Hippocampal formation (tissue), 2 donors: ENCODE results near the gene KRTAP1-4.
"Not testable (repeated sequence)": the region's sequence is repeated elsewhere in the genome, so short reads cannot be mapped to it uniquely, and the experiment has no call there.

Source experiments
- DNase-seq, 2 donors: peaks; one replicate each; lab custom pipeline; 2025; lab: John Stamatoyannopoulos, UW

The KRTAP1-4 gene

GRCh38 chr17:41048441-41048840 is 18.4 kb upstream of the KRTAP1-4 start:
- DNase-seq: no peak

GRCh38 chr17:41046735-41047465 is 16.9 kb upstream of the KRTAP1-4 start, which contains the start of gene KRTAP2-1:
TSS of gene KRTAP2-1 (minus strand) at chr17:41047316. CDS start at chr17:41047267, 49 bp downstream.
- DNase-seq: not testable (repeated sequence)

GRCh38 chr17:41042953-41043352 is 13.0 kb upstream of the KRTAP1-4 start:
- no peak for DNase-seq

GRCh38 chr17:41040783-41041571 is 11.0 kb upstream of the KRTAP1-4 start, which contains the start of gene KRTAP1-1:
TSS of gene KRTAP1-1 (minus strand) at chr17:41041450. CDS start at chr17:41041397, 53 bp downstream.
- not testable (repeated sequence) for DNase-seq

DNA sequence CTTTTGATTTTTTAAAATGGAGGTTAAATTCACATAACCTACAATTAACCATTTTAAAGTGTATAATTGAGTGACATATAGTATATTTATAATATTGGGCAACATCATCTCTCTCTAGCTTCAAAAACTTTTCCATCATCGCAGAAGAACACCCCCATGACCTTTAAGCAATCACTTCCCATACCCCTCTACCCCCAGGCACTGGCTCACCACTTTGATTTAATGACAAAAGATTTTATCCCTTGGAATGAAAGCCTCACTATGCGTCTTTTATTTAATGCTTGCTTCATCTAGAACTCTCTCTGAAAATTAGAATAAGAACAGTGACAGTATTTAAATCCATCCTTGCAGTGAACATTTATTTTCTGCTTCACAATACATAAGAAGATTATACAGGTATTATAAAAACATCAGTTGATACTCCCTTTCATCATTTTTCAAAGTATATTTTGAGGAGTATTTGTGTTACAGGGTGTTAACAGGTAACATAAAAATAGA is 7.9 kb upstream of the KRTAP1-4 start:
- DNase-seq: no peak

GRCh38 chr17:41034346-41034935 is 4.4 kb upstream of the KRTAP1-4 start, which contains the start of gene KRTAP1-3:
TSS of gene KRTAP1-3 (minus strand) at chr17:41034874. CDS start at chr17:41034821, 53 bp downstream.
- DNase-seq: not testable (repeated sequence)

DNA sequence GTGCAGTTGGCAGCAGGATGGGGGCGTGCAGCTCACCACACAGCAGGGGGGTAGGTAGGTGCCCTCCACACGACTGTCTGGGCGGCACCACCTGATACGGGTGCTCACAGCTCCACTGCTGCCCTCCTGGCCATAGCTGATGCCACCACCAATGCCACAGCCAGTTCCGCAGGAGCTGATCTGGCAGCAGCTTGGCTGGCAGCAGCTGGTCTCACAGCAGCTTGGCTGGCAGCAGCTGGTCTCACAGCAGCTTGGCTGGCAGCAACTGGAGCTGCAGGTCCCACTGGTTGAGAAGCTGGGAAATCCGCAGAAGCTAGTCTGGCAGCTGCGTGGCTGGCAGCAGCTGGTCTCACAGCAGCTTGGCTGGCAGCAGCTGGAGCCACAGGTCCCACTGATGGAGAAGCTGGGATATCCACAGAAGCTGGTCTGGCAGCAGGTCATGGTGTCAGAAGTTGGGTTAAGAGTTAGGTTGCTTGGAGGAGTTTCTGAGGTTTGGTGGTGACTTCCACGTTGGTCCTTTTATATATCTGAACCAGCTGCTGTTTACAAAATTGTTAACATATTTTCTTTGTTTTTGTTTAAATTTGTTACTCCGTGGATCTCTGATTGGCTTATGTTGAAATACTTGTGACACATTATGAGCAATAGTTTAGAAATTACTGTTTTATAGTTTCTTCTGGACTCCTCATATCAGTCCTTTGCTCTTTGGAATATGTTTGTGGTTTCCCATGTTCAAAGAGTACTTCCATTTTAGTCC is 3.1 kb downstream of the KRTAP1-4 start, which contains the start of gene KRTAP1-5:
Gene KRTAP1-5 (minus strand): TSS at position 494 of the 757 bp plus-strand sequence. CDS start 53 bp downstream, at position 441.
- DNase-seq: no peak

GRCh38 chr17:41024697-41025096 is 5.3 kb downstream of the KRTAP1-4 start:
- no peak for DNase-seq

DNA sequence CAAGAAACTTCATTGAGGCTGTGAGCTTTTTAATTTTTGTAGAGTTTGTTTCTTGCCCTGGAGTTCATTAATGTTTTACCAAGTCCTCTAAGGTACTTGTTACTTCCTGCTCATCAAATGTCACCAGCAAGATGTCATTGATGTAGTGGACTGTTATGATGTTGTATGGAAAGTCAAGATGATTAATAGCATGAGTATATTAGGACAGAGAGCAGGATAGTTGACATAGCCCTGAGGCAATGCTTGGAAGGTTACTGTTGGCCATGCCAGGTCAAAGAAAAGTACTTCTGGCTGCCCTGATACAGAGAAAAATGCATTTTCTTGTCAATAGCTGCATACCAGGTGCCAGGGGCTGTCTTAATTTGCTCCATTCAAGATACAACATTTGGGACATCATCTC is 9.7 kb downstream of the KRTAP1-4 start:
- DNase-seq: no peak

- no peak for DNase-seq
These were observed 10.6 kb downstream of the KRTAP1-4 start for GRCh38 chr17:41019415-41019814.

DNA sequence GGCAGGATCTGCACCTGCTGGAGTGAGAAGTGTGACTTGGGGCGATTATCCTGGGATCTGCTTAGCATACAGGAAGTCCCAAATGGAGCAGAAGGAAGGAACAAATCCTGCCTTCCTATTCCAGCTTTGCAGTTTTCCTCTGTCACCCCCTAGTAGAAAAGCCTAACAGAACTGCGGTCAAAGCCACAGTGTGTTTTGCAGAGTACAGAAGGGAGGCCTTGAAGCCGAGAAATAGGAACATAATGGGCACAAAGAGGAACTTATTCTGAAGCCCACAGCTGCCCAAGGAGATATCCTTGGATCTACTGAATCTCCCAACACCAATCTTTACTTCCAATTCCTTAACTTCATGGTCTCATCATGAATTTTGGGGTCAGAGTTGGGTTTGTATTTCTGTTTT is 11.5 kb downstream of the KRTAP1-4 start:
- no peak for DNase-seq

DNA sequence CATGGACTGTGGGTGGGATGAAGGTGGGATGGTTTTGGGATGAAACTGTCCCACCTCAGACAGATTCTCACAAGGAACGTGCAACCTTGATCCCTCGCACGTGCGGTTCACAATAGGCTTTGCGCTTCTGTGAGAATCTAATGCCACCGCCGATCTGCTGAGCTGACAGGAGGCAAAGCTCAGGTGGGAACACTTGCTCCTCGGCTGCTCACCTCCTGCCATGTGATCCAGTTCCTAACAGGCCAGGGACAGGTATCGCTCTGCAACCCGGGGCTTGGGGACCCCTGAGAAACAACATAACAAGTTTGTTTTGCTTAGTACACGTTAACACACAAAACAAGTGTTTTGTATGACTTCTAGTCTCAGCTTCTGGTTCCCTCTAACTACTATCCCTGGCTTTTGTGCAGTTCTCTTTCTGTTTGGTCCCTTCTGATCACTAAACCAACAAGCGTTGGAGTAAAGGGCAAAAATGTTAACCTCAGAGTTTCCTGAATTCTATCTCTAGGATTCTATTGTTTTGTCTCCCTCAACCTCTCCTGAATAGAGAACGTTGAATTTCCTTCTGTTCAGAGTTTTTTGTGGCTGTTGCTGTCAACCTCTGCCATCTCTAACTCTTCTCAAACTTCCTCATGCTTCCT is 13.3 kb downstream of the KRTAP1-4 start:
- DNase-seq: no peak

DNA sequence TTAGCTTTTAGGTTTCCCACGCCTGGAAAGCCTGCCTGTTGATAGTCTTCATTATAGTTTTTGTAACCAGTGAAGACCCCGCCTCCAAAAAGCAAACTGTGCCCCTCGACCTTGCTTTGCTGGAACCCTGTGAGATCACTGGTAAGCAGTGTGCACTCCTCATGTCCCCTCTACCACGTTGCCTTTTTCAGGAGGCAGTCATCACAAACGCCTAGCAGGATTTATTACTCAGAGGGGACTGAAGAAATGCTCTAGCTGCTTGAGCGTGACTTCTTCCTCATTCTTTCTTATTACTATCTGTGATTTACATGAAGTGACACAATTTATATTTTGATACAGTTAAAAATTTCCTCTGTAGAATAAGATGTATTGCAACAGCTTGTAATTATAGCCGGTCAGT is 14.5 kb downstream of the KRTAP1-4 start:
- DNase-seq: no peak

DNA sequence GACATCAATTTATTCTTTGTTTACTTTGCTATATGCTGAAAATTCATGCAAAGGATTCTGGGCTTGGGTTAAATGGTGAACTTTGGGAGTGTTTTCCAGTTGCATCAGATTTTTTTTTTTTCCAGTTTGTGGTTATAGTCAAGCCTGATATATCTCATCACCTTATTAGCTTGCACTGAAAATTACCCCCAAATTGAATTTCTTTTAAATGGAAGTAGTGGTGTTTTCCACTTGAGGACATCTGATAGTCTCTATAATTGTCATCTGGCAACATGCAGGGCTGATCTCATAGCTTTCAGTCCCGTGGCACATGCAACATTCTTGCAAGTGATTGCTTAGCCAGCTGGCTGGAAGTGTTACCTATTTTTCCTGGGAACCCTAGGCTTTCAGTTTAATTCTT is 16.4 kb downstream of the KRTAP1-4 start:
- no peak for DNase-seq

DNA sequence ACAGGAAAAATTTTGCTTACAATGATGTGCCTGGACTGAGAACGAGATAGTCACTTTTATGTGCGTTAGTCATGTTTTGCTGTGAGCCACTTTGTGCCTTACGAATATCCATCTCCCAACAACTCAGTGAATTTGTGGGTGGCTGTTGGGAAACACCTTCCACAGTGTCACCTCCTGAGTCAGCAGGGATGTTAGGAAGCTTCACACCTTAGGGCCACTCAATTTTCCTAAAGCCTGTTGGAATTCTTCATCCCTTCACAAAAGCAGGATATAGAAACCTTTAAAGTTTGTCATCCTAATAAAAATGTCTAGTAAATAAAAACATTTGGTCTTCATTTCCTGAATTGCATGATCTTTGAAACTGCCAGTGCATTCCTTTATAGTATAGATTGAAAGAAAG is 16.8 kb downstream of the KRTAP1-4 start:
- no peak for DNase-seq

GRCh38 chr17:41012326-41013120 is 17.5 kb downstream of the KRTAP1-4 start:
- no peak for DNase-seq

- no peak for DNase-seq
These were observed 19.6 kb downstream of the KRTAP1-4 start for GRCh38 chr17:41010441-41010840.

GRCh38 chr17:41009936-41010335 is 20.1 kb downstream of the KRTAP1-4 start:
- no peak for DNase-seq

GRCh38 chr17:41009301-41009760 is 20.7 kb downstream of the KRTAP1-4 start:
- DNase-seq: no peak

DNA sequence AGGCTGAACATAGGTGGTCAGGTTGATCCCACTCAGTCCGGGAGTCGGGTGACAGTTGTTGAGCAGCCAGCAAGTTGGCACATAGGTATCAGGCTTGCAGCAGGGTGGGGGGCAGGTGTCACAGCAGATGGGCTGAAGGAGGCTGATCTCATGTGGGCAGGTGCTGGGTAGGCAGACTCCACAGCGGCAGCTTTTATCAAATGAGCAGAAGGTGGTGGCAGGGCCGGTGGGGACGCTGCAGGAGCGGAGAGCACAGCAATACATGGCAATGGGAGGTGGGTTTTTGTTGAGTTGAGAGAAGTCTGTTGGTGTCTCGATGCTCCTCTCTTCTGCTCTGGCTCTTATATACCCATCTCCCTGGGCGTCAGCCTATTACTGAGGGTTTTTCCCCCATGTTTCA is 21.2 kb downstream of the KRTAP1-4 start, which contains the start of gene KRTAP3-1:
Gene KRTAP3-1 (minus strand): TSS at position 318 of the 400 bp plus-strand sequence. CDS start 54 bp downstream, at position 264.
- no peak for DNase-seq
